K562 (cell line): Measurements from ENCODE around the gene EFS. TPM values are rescaled to one million over a fixed set of nuclear protein-coding genes. Genes with fewer than 3 reads are reported as not detected.
"Not testable (repeated sequence)": the region's sequence is repeated elsewhere in the genome, so short reads cannot be mapped to it uniquely, and the experiment has no call there.

Source experiments
- ATAC-seq: fragments of 200-7000 bp; cut with Tn5 transposase; 3 replicates; pipeline ENCODE4 v1.9.1; 2020; ENCODE audit warnings: moderate library complexity
- BruUV-seq: library from RNA; stranded (reverse); fragments of 400-500 nt; replicated peaks from 2 replicates; lab custom pipeline; 2021; lab: Mats Ljungman, UMichigan
- CTCF ChIA-PET: fragments of 300-600 bp; formaldehyde crosslinking; extraction: SDS; loops from one replicate; lab custom pipeline; 2021; ENCODE audit warnings: low intra/inter-chr PET ratio; lab: Yijun Ruan, JAX
- POLR2A ChIA-PET: fragments of 300-600, 350-650 bp; sonication (Branson Sonifier 250); formaldehyde crosslinking; extraction: SDS; loops from one replicate; lab custom pipeline; 2021; ENCODE audit warnings: antibody characterized with exemption, inconsistent platforms; lab: Yijun Ruan, JAX
- DNase-seq, 4 experiments: peaks; one replicate each; pipeline versions ENCODE4 v3.0.0 to v3.0.0-alpha.2; 2011 to 2018; ENCODE audit warnings: low spot score in 3 of 4, mixed read lengths in 3 of 4; ENCODE audit errors: extremely low read depth in 1 of 4
- FAIRE-seq: peaks from 2 replicates; lab custom pipeline; 2011; peaks lifted over from hg19 to GRCh38; lab: Jason Lieb, UNC
- H2AFZ ChIP-seq: 2 replicates; pipeline ENCODE4 v1.6.0; 2011; ENCODE audit warnings: low read depth, low read length, control low read depth, inconsistent platforms
- H3K27ac ChIP-seq: fragments of 200-600 bp; 3 replicates; pipeline ENCODE4 v1.8.0; 2011; ENCODE audit warnings: low read depth, mild to moderate bottlenecking, control low read depth, inconsistent platforms, low read length, moderate library complexity, mixed read lengths; ENCODE audit errors: extremely low read depth
- H3K27me3 ChIP-seq, 2 experiments: fragments of 300-600 bp in 1 of 2; 2 replicates in 1 of 2; 3 replicates in 1 of 2; pipeline versions ENCODE4 v1.6.0 to v1.8.0; 2011; ENCODE audit warnings: inconsistent platforms in 2 of 2, low read length in 2 of 2, mild to moderate bottlenecking in 1 of 2, mixed read lengths in 1 of 2, moderate library complexity in 1 of 2; ENCODE audit not compliant: control insufficient read depth in 2 of 2, insufficient read depth in 2 of 2
- H3K36me3 ChIP-seq: fragments of 300-600 bp; 3 replicates; pipeline ENCODE4 v1.8.0; 2011; ENCODE audit warnings: mild to moderate bottlenecking, low read length, inconsistent platforms; ENCODE audit not compliant: control insufficient read depth, insufficient read depth
- H3K4me1 ChIP-seq, 2 experiments: fragments of 200-600 bp in 1 of 2; replicated peaks in 1 of 2; 2 replicates in 1 of 2; 3 replicates in 1 of 2; pipeline versions ENCODE4 v1.5.1 to v1.8.0; 2011; ENCODE audit warnings: inconsistent platforms in 2 of 2, low read length in 2 of 2, mild to moderate bottlenecking in 1 of 2, mixed read lengths in 1 of 2, moderate library complexity in 1 of 2; ENCODE audit not compliant: control insufficient read depth in 2 of 2, insufficient read depth in 2 of 2
- H3K4me2 ChIP-seq: 2 replicates; pipeline ENCODE4 v1.6.1; 2011; ENCODE audit warnings: low read length, control low read depth, inconsistent platforms, mixed read lengths; ENCODE audit not compliant: insufficient read depth
- H3K4me3 ChIP-seq: fragments of 200-600 bp; sonication (generic), shearing (Covaris generic); 2 replicates; pipeline ENCODE4 v1.5.1; 2016; ENCODE audit warnings: control low read depth, inconsistent platforms
- H3K79me2 ChIP-seq: fragments of 200-600 bp; 3 replicates; pipeline ENCODE4 v1.8.0; 2011; ENCODE audit warnings: low read length, inconsistent platforms; ENCODE audit not compliant: control insufficient read depth, insufficient read depth
- H3K9ac ChIP-seq, 2 experiments: 2 replicates each; pipeline versions ENCODE4 v1.6.0 to v1.6.1; 2011; ENCODE audit warnings: low read depth in 2 of 2, low read length in 2 of 2, control low read depth in 1 of 2, inconsistent platforms in 1 of 2, mild to moderate bottlenecking in 1 of 2, mixed read lengths in 1 of 2; ENCODE audit not compliant: insufficient read depth in 1 of 2
- H3K9me1 ChIP-seq: one replicate; pipeline ENCODE4 v1.6.0; 2011; ENCODE audit warnings: inconsistent platforms, mild to moderate bottlenecking, low read length, moderate library complexity; ENCODE audit not compliant: control insufficient read depth, insufficient read depth
- H3K9me3 ChIP-seq: replicated peaks from 2 replicates; pipeline ENCODE4 v1.5.1; 2011; ENCODE audit warnings: low read depth, low read length, inconsistent platforms; ENCODE audit not compliant: control insufficient read depth, insufficient read depth
- H4K20me1 ChIP-seq: replicated peaks from 2 replicates; pipeline ENCODE4 v1.6.1; 2011; ENCODE audit warnings: low read length, inconsistent platforms, mixed read lengths; ENCODE audit not compliant: control insufficient read depth, insufficient read depth
- CBX3 ChIP-seq, 2 experiments: IDR thresholded peaks; 1 replicate in 1 of 2; 2 replicates in 1 of 2; pipeline ENCODE4 v1.6.1; 2012; ENCODE audit warnings: inconsistent platforms in 2 of 2, low read length in 2 of 2, borderline replicate concordance in 1 of 2, control low read depth in 1 of 2
- JUND ChIP-seq, 2 experiments: IDR thresholded peaks; 2 replicates in 1 of 2; 3 replicates in 1 of 2; pipeline ENCODE4 v1.6.1; 2011; ENCODE audit warnings: borderline replicate concordance in 2 of 2, low read depth in 2 of 2, low read length in 2 of 2, improper control_type of control experiment in 1 of 2, missing biosample characterization in 1 of 2, missing genetic modification characterization in 1 of 2, missing genetic modification reagents in 1 of 2
- PKNOX1 ChIP-seq: fragments of 450-650 bp; IDR thresholded peaks from 2 replicates; pipeline ENCODE4 v1.6.1; 2016
- POLR3A ChIP-seq: IDR thresholded peaks from 2 replicates; pipeline ENCODE4 v1.6.1; 2011; ENCODE audit warnings: borderline replicate concordance, mild to moderate bottlenecking, moderate library complexity; ENCODE audit not compliant: insufficient read length, insufficient read depth; ENCODE audit errors: extremely low read depth
- PTBP1 ChIP-seq: fragments of 200-400 bp; formaldehyde crosslinking; IDR thresholded peaks from 2 replicates; pipeline ENCODE4 v1.6.1; 2017; ENCODE audit warnings: low read depth, low read length
- SMARCC2 ChIP-seq: fragments of 450-650 bp; IDR thresholded peaks from 2 replicates; pipeline ENCODE4 v1.6.1; 2017; ENCODE audit warnings: antibody characterized with exemption, moderate library complexity, mild to moderate bottlenecking, low read depth
- SP2 ChIP-seq: IDR thresholded peaks from 2 replicates; pipeline ENCODE4 v1.6.1; 2011; ENCODE audit warnings: mild to moderate bottlenecking, low read depth, low read length, moderate library complexity; ENCODE audit not compliant: poor library complexity, severe bottlenecking; ENCODE audit errors: extremely low read depth
- ZFP91 ChIP-seq: sonication (generic); formaldehyde crosslinking; IDR thresholded peaks from 2 replicates; pipeline ENCODE4 v1.8.0; 2022; ENCODE audit warnings: mild to moderate bottlenecking, missing genetic modification reagents
- ZNF174 ChIP-seq: fragments of 250-450 bp; sonication (Bioruptor Pico); IDR thresholded peaks from 2 replicates; pipeline ENCODE4 v1.4.0; 2020; ENCODE audit warnings: mild to moderate bottlenecking
- ZNF785 ChIP-seq: fragments of 250-450 bp; sonication (Bioruptor Pico); IDR thresholded peaks from 2 replicates; pipeline ENCODE4 v1.4.0; 2020; ENCODE audit warnings: mild to moderate bottlenecking
- WGBS: fragments of 100-300 bp; shearing (Covaris generic); methylation state at CpG from one replicate; pipeline ENCODE4 v1.1.6; 2016; ENCODE audit warnings: low coverage, mixed read lengths; ENCODE audit not compliant: insufficient coverage; ENCODE audit errors: missing lambda C conversion rate; 5-methylcytosine and 5-hydroxymethylcytosine counted together
- in situ Hi-C: fragments of 300-500 bp; cut with MboI; formaldehyde crosslinking; loops from 4 replicates; pipeline ENCODE4 v1.15.0; 2018; ENCODE audit warnings: inconsistent platforms, mixed read lengths
- intact Hi-C: fragments of 100-400 bp; cut with micrococcal nuclease; formaldehyde crosslinking; loops from 2 replicates; pipeline ENCODE4 v1.14.2; 2022
- polyA plus RNA-seq, 8 experiments: library from polyadenylated mRNA; depleted of rRNA in 4 of 8; stranded (reverse) in 5 of 8; unstranded in 3 of 8; fragments of >200 nt; fragmentation: Nextera tagmentation in 2 of 8; fragmentation: Illumina TruSeq in 1 of 8; extraction: Ambion mirVana in 2 of 8; extraction: Trizol in 1 of 8; gene quantifications; 2 replicates each; pipeline versions ENCODE4 v1.2.1 to v1.2.3, GENCODE V29; 2011 to 2014; ENCODE audit warnings: inconsistent platforms in 1 of 8, missing spikeins in 1 of 8
- total RNA-seq, 7 experiments: library from RNA; depleted of rRNA in 6 of 7; stranded (reverse); fragments of >200 nt in 6 of 7; fragmentation: Illumina TruSeq in 2 of 7; extraction: Trizol in 2 of 7; gene quantifications; 2 replicates each; pipeline versions ENCODE4 v1.2.1 to v1.2.3, GENCODE V29; 2011 to 2021; ENCODE audit warnings: low replicate concordance in 1 of 7

The EFS gene
- total and polyA plus RNA-seq, 9 of the 15 experiments (the other 6 are each of a cell fraction or from before 2014, with no cell fraction given), result 0.01 to 0.03 TPM; not detected in 7

- peaks cover 29% of the 10 kb centered on the region for H3K79me2 ChIP-seq
- WGBS, result 95% methylated on average over 3 of the region's 5 CpGs
- BruUV-seq, H3K4me3 ChIP-seq, H3K27me3 ChIP-seq, H3K9ac ChIP-seq, ATAC-seq, H2AFZ ChIP-seq, DNase-seq, H3K4me2 ChIP-seq, FAIRE-seq, H3K9me1 ChIP-seq, H4K20me1 ChIP-seq, in situ Hi-C loops, H3K4me1 ChIP-seq, H3K9me3 ChIP-seq, H3K27ac ChIP-seq, CTCF ChIA-PET: not testable (repeated sequence)
- POLR2A ChIA-PET, result interaction anchor here (0.6 to 1.6 kb wide), 8 partner anchors 20 to 565 kb away, joined by 3 to 11 read pairs (median 3); partner anchors contain the start of gene OXA1L
- peaks cover 43% of the 10 kb centered on the region; the same call in 2 of the 3 replicates for H3K36me3 ChIP-seq
- intact Hi-C loops, result loop anchor here (5.0 to 10.0 kb wide), 3 partner anchors 129 to 558 kb away; partner anchors contain the start of genes OXA1L, THTPA and ZFHX2
These were observed 39.2 kb downstream of the EFS start for GRCh38 chr14:23325746-23326145.

- H3K4me1 ChIP-seq, result peaks cover 10 to 15% of the 10 kb centered on the region in 2 experiments; a peak in 4 of 5 replicates
- intact Hi-C loops, result loop anchor here (5.0 to 10.0 kb wide), 3 partner anchors 130 to 558 kb away; partner anchors contain the start of genes OXA1L, THTPA and ZFHX2
- TF ChIP-seq ZFP91 (no peak), JUND (IDR thresholded peaks at IDR 0.05; ENCODE audit: borderline replicate concordance, low read depth, low read length) (no peak), JUND (tag; IDR thresholded peaks at IDR 0.05; ENCODE audit: borderline replicate concordance, low read depth, low read length) (no peak), POLR3A (no peak), ZNF174 (no peak), SMARCC2 (no peak), SP2 (no peak), PTBP1 (no peak), PKNOX1 (no peak), CBX3 (IDR thresholded peaks at IDR 0.05; ENCODE audit: borderline replicate concordance in 1 of 2, low read length in 2 of 2) (no peak), ZNF785 (no peak)
These were observed 40.0 kb downstream of the EFS start for GRCh38 chr14:23324993-23325392.

More at GRCh38 chr14:23324993-23325392, 40.0 kb downstream of the EFS start:
- 80% methylated on average over 4 of the region's 7 CpGs for WGBS
- FAIRE-seq (no peak), ATAC-seq (no peak), DNase-seq (no peak)
- no peaks in the 10 kb centered on the region for H3K27me3 ChIP-seq
- no TSS peak for BruUV-seq
- H4K20me1 ChIP-seq, result no peaks in the 10 kb centered on the region; the same call in 1 of the 2 replicates
- H3K27ac ChIP-seq, result no peak overlapping the region
- H3K9me3 ChIP-seq, result no peaks in the 10 kb centered on the region
- H3K36me3 ChIP-seq, result peaks cover 49% of the 10 kb centered on the region; the same call in 2 of the 3 replicates
- H3K4me3 ChIP-seq, result no peak overlapping the region
- in situ Hi-C loops, result no loop called here
- no peak overlapping the region for H2AFZ ChIP-seq
- ChIA-PET CTCF (no interaction called here), POLR2A (no interaction called here)
- H3K4me2 ChIP-seq, result no peak overlapping the region
- H3K9ac ChIP-seq, result no peak overlapping the region
- H3K9me1 ChIP-seq, result no peaks in the 10 kb centered on the region
- H3K79me2 ChIP-seq, result peaks cover 33% of the 10 kb centered on the region
